IMR-90 (cell line): Measurements from ENCODE around the gene MYADM. TPM values are rescaled to one million over a fixed set of nuclear protein-coding genes. Genes with fewer than 3 reads are reported as not detected.
"Not testable (repeated sequence)": the region's sequence is repeated elsewhere in the genome, so short reads cannot be mapped to it uniquely, and the experiment has no call there.

Experiments
- ATAC-seq: fragments of 200-7000 bp; cut with Tn5 transposase; 2 replicates; pipeline ENCODE4 v1.9.1; 2020; ENCODE audit warnings: low read depth, mild to moderate bottlenecking, moderate library complexity
- BruUV-seq: library from RNA; stranded (reverse); fragments of 400-500 nt; replicated peaks from 2 replicates; lab custom pipeline; 2021; lab: Mats Ljungman, UMichigan
- CTCF ChIA-PET: fragments of 300-600 bp; formaldehyde crosslinking; extraction: SDS; loops from one replicate; lab custom pipeline; 2021; ENCODE audit warnings: antibody characterized with exemption; lab: Yijun Ruan, JAX
- POLR2A ChIA-PET: fragments of 300-600 bp; sonication (Branson Sonifier 250); formaldehyde crosslinking; loops from one replicate; lab custom pipeline; 2022; ENCODE audit warnings: antibody characterized with exemption; ENCODE audit not compliant: unreplicated experiment; lab: Charles Lee
- DNase-seq: peaks from one replicate; pipeline ENCODE4 v3.0.0; 2013
- H2AFZ ChIP-seq: replicated peaks from 2 replicates; pipeline ENCODE3; 2013; ENCODE audit warnings: low read length, mild to moderate bottlenecking; ENCODE audit not compliant: poor library complexity
- H2AK5ac ChIP-seq: 2 replicates; pipeline ENCODE4 v1.6.1; 2013; ENCODE audit warnings: low read depth, low read length, inconsistent platforms
- H2AK9ac ChIP-seq: replicated peaks from 2 replicates; pipeline ENCODE3; 2013; ENCODE audit warnings: mild to moderate bottlenecking, low read depth, low read length, moderate library complexity; ENCODE audit not compliant: poor library complexity
- H2BK120ac ChIP-seq: 2 replicates; pipeline ENCODE4 v1.6.1; 2013; ENCODE audit warnings: low read depth, low read length, inconsistent platforms
- H2BK15ac ChIP-seq: 3 replicates; pipeline ENCODE4 v1.6.1; 2013; ENCODE audit warnings: low read depth, low read length, inconsistent platforms
- H2BK20ac ChIP-seq: 2 replicates; pipeline ENCODE4 v1.6.1; 2013; ENCODE audit warnings: low read depth, mild to moderate bottlenecking, inconsistent platforms, low read length, moderate library complexity
- H2BK5ac ChIP-seq: 2 replicates; pipeline ENCODE4 v1.6.1; 2013; ENCODE audit warnings: mild to moderate bottlenecking, low read depth, low read length, inconsistent platforms; ENCODE audit not compliant: poor library complexity, severe bottlenecking
- H3K14ac ChIP-seq: replicated peaks from 2 replicates; pipeline ENCODE4 v1.6.1; 2013; ENCODE audit warnings: low read depth, low read length, inconsistent platforms
- H3K18ac ChIP-seq: 2 replicates; pipeline ENCODE4 v1.6.1; 2013; ENCODE audit warnings: low read depth, low read length, control low read depth
- H3K23ac ChIP-seq: 2 replicates; pipeline ENCODE4 v1.6.1; 2013; ENCODE audit warnings: low read depth, low read length, inconsistent platforms
- H3K27ac ChIP-seq: 2 replicates; pipeline ENCODE4 v1.5.1; 2013; ENCODE audit warnings: mild to moderate bottlenecking, control low read depth, low read length; ENCODE audit not compliant: insufficient read depth
- H3K27me3 ChIP-seq: 2 replicates; pipeline ENCODE4 v1.6.1; 2013; ENCODE audit warnings: low read length; ENCODE audit not compliant: control insufficient read depth, insufficient read depth
- H3K36me3 ChIP-seq: 2 replicates; pipeline ENCODE4 v1.6.1; 2013; ENCODE audit warnings: low read length, mixed read lengths; ENCODE audit not compliant: control insufficient read depth, insufficient read depth
- H3K4ac ChIP-seq: 2 replicates; pipeline ENCODE4 v1.6.1; 2013; ENCODE audit warnings: low read depth, low read length, inconsistent platforms
- H3K4me1 ChIP-seq: 2 replicates; pipeline ENCODE4 v1.6.1; 2013; ENCODE audit warnings: low read length, mixed read lengths; ENCODE audit not compliant: control insufficient read depth, insufficient read depth
- H3K4me2 ChIP-seq: 2 replicates; pipeline ENCODE4 v1.6.1; 2013; ENCODE audit warnings: low read depth, mild to moderate bottlenecking, control low read depth, low read length, moderate library complexity
- H3K4me3 ChIP-seq: 2 replicates; pipeline ENCODE4 v1.5.1; 2013; ENCODE audit warnings: low read depth, mild to moderate bottlenecking, control low read depth, low read length, moderate library complexity; ENCODE audit not compliant: insufficient read depth
- H3K56ac ChIP-seq: 2 replicates; pipeline ENCODE4 v1.6.1; 2013; ENCODE audit warnings: low read length, inconsistent platforms; ENCODE audit not compliant: insufficient read depth; ENCODE audit errors: extremely low read depth
- H3K79me1 ChIP-seq, 2 experiments: 2 replicates each; pipeline ENCODE4 v1.6.1; 2013; ENCODE audit warnings: low read length in 2 of 2, inconsistent platforms in 1 of 2, low read depth in 1 of 2
- H3K9ac ChIP-seq: 2 replicates; pipeline ENCODE4 v1.6.1; 2013; ENCODE audit warnings: low read depth, low read length, control low read depth
- H3K9me1 ChIP-seq: 2 replicates; pipeline ENCODE4 v1.6.1; 2013; ENCODE audit warnings: low read length, inconsistent platforms; ENCODE audit not compliant: insufficient read depth
- H3K9me3 ChIP-seq: 2 replicates; pipeline ENCODE4 v1.6.1; 2013; ENCODE audit warnings: low read length; ENCODE audit not compliant: control insufficient read depth, insufficient read depth
- H4K20me1 ChIP-seq: 2 replicates; pipeline ENCODE4 v1.6.1; 2013; ENCODE audit warnings: low read length, inconsistent platforms; ENCODE audit not compliant: insufficient read depth
- H4K5ac ChIP-seq: 2 replicates; pipeline ENCODE4 v1.6.1; 2013; ENCODE audit warnings: mild to moderate bottlenecking, low read depth, low read length, control low read depth
- H4K8ac ChIP-seq, 2 experiments: 2 replicates each; pipeline ENCODE4 v1.6.1; 2013; ENCODE audit warnings: low read depth in 2 of 2, low read length in 2 of 2, control low read depth in 1 of 2, inconsistent platforms in 1 of 2
- H4K91ac ChIP-seq: 2 replicates; pipeline ENCODE4 v1.6.1; 2013; ENCODE audit warnings: low read depth, low read length, inconsistent platforms; ENCODE audit not compliant: insufficient read depth
- WGBS, 2 experiments: methylation state at CpG; one replicate each; pipeline versions ENCODE4 v1.1.5 to v1.1.7; 2013; ENCODE audit warnings: missing lambda C conversion rate in 2 of 2; ENCODE audit not compliant: insufficient read length in 1 of 2; ENCODE audit errors: extremely low coverage in 2 of 2; 5-methylcytosine and 5-hydroxymethylcytosine counted together
- dilution Hi-C: fragments of 300-500 bp; cut with HindIII; formaldehyde crosslinking; loops from one replicate; pipeline ENCODE4 v1.14.3; 2018; ENCODE audit warnings: low sequenced_read_pairs; ENCODE audit not compliant: unreplicated experiment
- in situ Hi-C: fragments of 300-500 bp; cut with MboI; formaldehyde crosslinking; loops from 3 replicates; pipeline ENCODE4 v1.14.3; 2019; ENCODE audit warnings: low sequenced_read_pairs, inconsistent platforms, mixed read lengths
- intact Hi-C: fragments of 100-400 bp; cut with micrococcal nuclease; formaldehyde crosslinking; loops from 2 replicates; pipeline ENCODE4 v1.10.0; 2022
- polyA plus RNA-seq, 3 experiments: library from polyadenylated mRNA; depleted of rRNA; stranded (reverse); fragments of >200 nt; gene quantifications; 2 replicates each; pipeline ENCODE4 v1.2.3, GENCODE V29; 2012; ENCODE audit warnings: low replicate concordance in 1 of 3
- total RNA-seq: library from RNA; depleted of rRNA; stranded (reverse); fragments of >200 nt; gene quantifications from 2 replicates; pipeline ENCODE4 v1.2.3, GENCODE V29; 2012

MYADM gene
- total and polyA plus RNA-seq, 2 of the 4 experiments (the other 2 are of a cell fraction) = 4.8 to 96.1 TPM

- CTCF ChIA-PET = interaction anchor here (1.3 kb wide), 1 partner anchor 10 kb away, joined by 3 read pairs; no protein-coding TSS in a partner anchor
- DNase-seq, H4K20me1 ChIP-seq, H4K91ac ChIP-seq, H3K56ac ChIP-seq, H3K4me2 ChIP-seq, H2BK15ac ChIP-seq, H3K9me3 ChIP-seq, H2AFZ ChIP-seq, H2BK20ac ChIP-seq, intact Hi-C loops, H3K18ac ChIP-seq, H3K14ac ChIP-seq, H4K5ac ChIP-seq, H3K27me3 ChIP-seq, H3K23ac ChIP-seq, BruUV-seq, H3K4me3 ChIP-seq, H4K8ac ChIP-seq, dilution Hi-C loops, H3K79me1 ChIP-seq, H2BK120ac ChIP-seq, H3K4me1 ChIP-seq, H2AK5ac ChIP-seq, POLR2A ChIA-PET, in situ Hi-C loops, H2BK5ac ChIP-seq, H3K4ac ChIP-seq, H2AK9ac ChIP-seq, H3K9ac ChIP-seq, H3K9me1 ChIP-seq, H3K27ac ChIP-seq, H3K36me3 ChIP-seq, ATAC-seq: not testable (repeated sequence)
- WGBS, 2 experiments = 7% methylated on average over 5 of the region's 13 CpGs; no CpG with 5 or more reads in 1 of the 2 experiments
Measured at GRCh38 chr19:53832861-53833260, 34.8 kb upstream of the MYADM start.

DNA sequence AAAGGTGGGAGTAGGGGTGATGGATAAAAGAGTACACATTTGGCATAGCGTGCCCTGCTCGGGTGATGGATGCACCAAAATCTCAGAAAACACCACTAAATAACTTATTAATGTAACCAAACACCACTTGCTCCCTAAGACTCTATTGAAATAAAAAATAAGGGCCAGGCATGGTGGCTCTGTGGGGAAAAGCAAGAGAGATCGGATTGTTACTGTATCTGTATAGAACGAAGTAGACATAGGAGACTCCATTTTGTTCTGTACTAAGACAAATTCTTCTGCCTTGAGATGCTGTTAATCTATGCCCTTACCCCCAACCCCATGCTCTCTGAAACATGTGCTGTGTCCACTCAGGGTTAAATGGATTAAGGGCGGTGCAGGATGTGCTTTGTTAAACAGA lies 29.2 kb upstream of the MYADM start:
- H3K9me3 ChIP-seq, H4K91ac ChIP-seq, H3K4ac ChIP-seq, H2AFZ ChIP-seq, POLR2A ChIA-PET, H2BK20ac ChIP-seq, H4K8ac ChIP-seq, H3K9me1 ChIP-seq, H3K56ac ChIP-seq, H4K20me1 ChIP-seq, H3K79me1 ChIP-seq, DNase-seq, H3K4me3 ChIP-seq, H3K9ac ChIP-seq, H3K18ac ChIP-seq, H3K27me3 ChIP-seq, H3K23ac ChIP-seq, BruUV-seq, CTCF ChIA-PET, H3K36me3 ChIP-seq, H2AK9ac ChIP-seq, in situ Hi-C loops, H2BK120ac ChIP-seq, H3K4me1 ChIP-seq, H2BK15ac ChIP-seq, H3K4me2 ChIP-seq, intact Hi-C loops, H4K5ac ChIP-seq, H2AK5ac ChIP-seq, ATAC-seq, H2BK5ac ChIP-seq, dilution Hi-C loops, H3K27ac ChIP-seq, H3K14ac ChIP-seq: not testable (repeated sequence)
- no CpG with 5 or more reads among the region's 5 CpGs for WGBS, 2 experiments
